Coronary artery (tissue), 2 donors: Measurements from ENCODE around the gene OSTN.

Source experiments
- DNase-seq: peaks from one replicate; pipeline ENCODE4 v3.0.0-alpha.2; 2017; ENCODE audit warnings: low spot score
- H3K27ac ChIP-seq, 2 donors: fragments of 200-600 bp; sonication (generic); one replicate each; pipeline ENCODE4 v1.5.1; 2016 to 2019
- H3K4me3 ChIP-seq: fragments of 200-600 bp; sonication (generic); 2 replicates; pipeline ENCODE4 v1.5.1; 2016; ENCODE audit warnings: mild to moderate bottlenecking, moderate library complexity
- CTCF ChIP-seq: fragments of 200-600 bp; sonication (generic); IDR thresholded peaks from one replicate; pipeline ENCODE4 v1.5.1; 2019; ENCODE audit warnings: antibody characterized with exemption

Gene OSTN

GRCh38 chr3:191234216-191234615 is 35.2 kb downstream of the OSTN start:
- no peak for TF ChIP-seq CTCF
- no peak for DNase-seq

GRCh38 chr3:191235331-191236314 is 36.6 kb downstream of the OSTN start:
- TF ChIP-seq CTCF, result no peak
- H3K4me3 ChIP-seq, result no peak overlapping the region
- no peak for DNase-seq
- no peak overlapping the region for H3K27ac ChIP-seq

More at GRCh38 chr3:191234216-191234615, 35.2 kb downstream of the OSTN start:
- Histone ChIP-seq H3K4me3 (no peak overlapping the region), H3K27ac (no peak overlapping the region)

- Histone ChIP-seq H3K27ac (no peak overlapping the region), H3K4me3 (no peak overlapping the region)
- TF ChIP-seq CTCF, result no peak
- DNase-seq, result no peak
These were observed 37.6 kb downstream of the OSTN start for GRCh38 chr3:191236646-191237045.

GRCh38 chr3:191237047-191237882 is 38.2 kb downstream of the OSTN start:
- TF ChIP-seq CTCF, result no peak
- no peak overlapping the region for H3K4me3 ChIP-seq
- DNase-seq, result no peak

GRCh38 chr3:191238321-191238817 is 39.3 kb downstream of the OSTN start:
- no peak for DNase-seq
- no peak overlapping the region for H3K27ac ChIP-seq
- H3K4me3 ChIP-seq, result no peak overlapping the region
- no peak for TF ChIP-seq CTCF

More at GRCh38 chr3:191237047-191237882, 38.2 kb downstream of the OSTN start:
- H3K27ac ChIP-seq, result no peak overlapping the region

- H3K27ac ChIP-seq, result no peak overlapping the region
- TF ChIP-seq CTCF, result no peak
- H3K4me3 ChIP-seq, result no peak overlapping the region
- DNase-seq, result no peak
These were observed 40.5 kb downstream of the OSTN start for GRCh38 chr3:191239407-191240031.
